ENCODE data around the gene ADAMTS15.
A peak's percentile ranks its signal among the peaks of the same experiment; 100 is the strongest.

Gene ADAMTS15

DNA sequence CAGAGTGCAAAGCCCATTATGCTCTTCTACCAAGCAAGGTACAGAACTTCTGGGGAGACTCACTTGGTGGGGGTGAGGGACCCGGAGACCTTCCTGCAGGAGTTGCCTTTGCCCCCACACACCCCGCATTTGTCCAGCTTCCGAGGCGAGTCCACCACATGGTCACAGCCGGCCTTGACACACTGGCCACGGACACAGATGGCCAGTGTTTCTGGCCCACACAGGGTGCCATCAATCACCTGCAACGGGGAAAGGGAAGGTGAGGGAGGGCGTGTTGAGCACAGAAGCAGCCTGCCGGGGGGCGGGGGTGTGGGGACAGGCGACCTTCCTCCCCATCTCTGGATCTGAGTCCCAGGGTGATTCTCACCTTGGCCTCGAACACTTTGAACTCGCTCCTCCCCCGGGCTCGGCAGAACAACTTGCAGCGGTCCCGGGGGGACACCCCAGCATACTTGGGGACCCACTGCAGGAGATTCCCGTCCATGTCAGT is 40.0 kb upstream of the ADAMTS15 start:
- no peaks in the 10 kb centered on the region for H3K36me3 ChIP-seq
- no peak for TF ChIP-seq CTCF (IDR thresholded peaks at IDR 0.05)
- H3K9me3 ChIP-seq: no peaks in the 10 kb centered on the region
- H3K4me3 ChIP-seq: no peak overlapping the region
- peaks cover 0 to 25% (median 16%) of the 10 kb centered on the region in 4 donors for H3K4me1 ChIP-seq
- no peaks in the 10 kb centered on the region for H3K27me3 ChIP-seq
- H3K27ac ChIP-seq: peak overlapping the region; percentile 27 to 57
- DNase-seq: no peak
- intact Hi-C loops (cut with DNase I; ENCODE audit: low total_unique reads): no loop called here

GRCh38 chr11:130408901-130409300 is 39.5 kb upstream of the ADAMTS15 start:
- TF ChIP-seq CTCF (IDR thresholded peaks at IDR 0.05): no peak
- Histone ChIP-seq H3K27ac (peak overlapping the region in 1 of 2 donors; percentile 57), H3K4me3 (no peak overlapping the region)

DNA sequence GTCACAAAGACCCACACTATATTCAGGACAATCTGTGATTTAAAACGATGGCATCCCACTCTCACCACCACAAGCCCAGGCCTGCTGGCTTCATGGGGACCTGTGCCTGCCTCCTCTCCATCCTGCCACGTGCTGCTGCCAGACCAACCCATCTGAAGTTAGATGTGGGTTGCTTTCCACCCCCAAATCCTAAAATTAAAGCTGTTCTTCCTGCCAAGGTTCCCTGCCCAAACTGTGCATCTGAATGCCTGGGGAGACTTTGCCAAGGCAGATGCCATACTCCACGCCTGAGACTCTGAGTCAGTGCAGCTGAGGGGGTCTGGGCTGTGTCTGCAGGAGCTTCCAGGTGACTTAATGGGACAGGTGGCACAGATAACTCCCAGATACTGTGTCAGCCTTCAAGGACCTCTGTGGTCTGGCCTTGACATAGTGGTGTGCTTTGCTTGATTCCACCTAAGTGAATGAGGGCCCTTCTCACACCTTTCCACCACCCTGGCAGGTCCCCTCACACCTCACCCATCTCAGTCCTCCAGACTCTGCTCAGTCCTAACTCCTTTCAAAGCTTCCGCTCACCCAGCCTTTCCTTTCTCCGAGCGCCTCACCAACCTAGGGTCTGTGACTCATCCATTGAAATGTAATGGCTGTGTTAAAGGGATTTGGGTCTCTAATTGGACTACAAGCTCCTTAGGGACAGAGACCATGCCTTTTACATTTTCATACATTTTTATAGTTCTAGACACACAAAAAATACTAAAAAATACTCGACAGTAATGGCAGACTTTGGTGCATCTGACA is 38.7 kb upstream of the ADAMTS15 start:
- intact Hi-C loops (cut with DNase I; ENCODE audit: low total_unique reads): no loop called here
- no peak overlapping the region for H3K4me3 ChIP-seq
- peak overlapping the region in 1 of 2 donors; percentile 57 for H3K27ac ChIP-seq
- no peaks in the 10 kb centered on the region for H3K9me3 ChIP-seq
- DNase-seq: no peak
- H3K27me3 ChIP-seq: no peaks in the 10 kb centered on the region
- peaks cover 0 to 31% (median 15%) of the 10 kb centered on the region in 4 donors for H3K4me1 ChIP-seq
- no peaks in the 10 kb centered on the region for H3K36me3 ChIP-seq
- TF ChIP-seq CTCF (IDR thresholded peaks at IDR 0.05): no peak

More at GRCh38 chr11:130408901-130409300, 39.5 kb upstream of the ADAMTS15 start:
- H3K27me3 ChIP-seq: no peaks in the 10 kb centered on the region
- peaks cover 0 to 25% (median 13%) of the 10 kb centered on the region in 4 donors for H3K4me1 ChIP-seq
- intact Hi-C loops (cut with DNase I; ENCODE audit: low total_unique reads): no loop called here
- DNase-seq: no peak
- no peaks in the 10 kb centered on the region for H3K9me3 ChIP-seq
- H3K36me3 ChIP-seq: no peaks in the 10 kb centered on the region

DNA sequence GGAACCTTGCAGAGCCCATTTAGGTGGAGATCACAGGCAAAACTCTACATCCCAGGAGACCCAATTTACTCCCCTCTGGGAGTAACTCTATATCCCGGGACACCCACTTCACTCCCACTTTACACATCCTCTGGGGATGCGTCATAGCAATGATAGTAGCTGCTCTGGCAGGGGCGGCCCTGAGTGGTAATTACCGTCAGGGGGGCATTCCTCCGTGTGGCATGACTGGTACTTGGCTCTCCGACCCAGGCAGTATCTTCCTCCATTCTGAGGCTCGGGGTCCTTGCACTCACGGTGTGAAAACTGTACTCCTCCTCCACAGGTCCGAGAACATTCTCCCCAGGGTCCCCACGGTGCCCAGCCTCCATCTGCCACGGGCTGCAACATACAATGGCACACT is 37.2 kb upstream of the ADAMTS15 start:
- intact Hi-C loops (cut with DNase I; ENCODE audit: low total_unique reads): no loop called here
- Histone ChIP-seq H3K27ac (no peak overlapping the region), H3K27me3 (no peaks in the 10 kb centered on the region), H3K4me1 (peaks cover 0 to 32% (median 15%) of the 10 kb centered on the region in 4 donors), H3K9me3 (no peaks in the 10 kb centered on the region), H3K4me3 (no peak overlapping the region), H3K36me3 (no peaks in the 10 kb centered on the region)
- TF ChIP-seq CTCF (IDR thresholded peaks at IDR 0.05): no peak
- DNase-seq: no peak

DNA sequence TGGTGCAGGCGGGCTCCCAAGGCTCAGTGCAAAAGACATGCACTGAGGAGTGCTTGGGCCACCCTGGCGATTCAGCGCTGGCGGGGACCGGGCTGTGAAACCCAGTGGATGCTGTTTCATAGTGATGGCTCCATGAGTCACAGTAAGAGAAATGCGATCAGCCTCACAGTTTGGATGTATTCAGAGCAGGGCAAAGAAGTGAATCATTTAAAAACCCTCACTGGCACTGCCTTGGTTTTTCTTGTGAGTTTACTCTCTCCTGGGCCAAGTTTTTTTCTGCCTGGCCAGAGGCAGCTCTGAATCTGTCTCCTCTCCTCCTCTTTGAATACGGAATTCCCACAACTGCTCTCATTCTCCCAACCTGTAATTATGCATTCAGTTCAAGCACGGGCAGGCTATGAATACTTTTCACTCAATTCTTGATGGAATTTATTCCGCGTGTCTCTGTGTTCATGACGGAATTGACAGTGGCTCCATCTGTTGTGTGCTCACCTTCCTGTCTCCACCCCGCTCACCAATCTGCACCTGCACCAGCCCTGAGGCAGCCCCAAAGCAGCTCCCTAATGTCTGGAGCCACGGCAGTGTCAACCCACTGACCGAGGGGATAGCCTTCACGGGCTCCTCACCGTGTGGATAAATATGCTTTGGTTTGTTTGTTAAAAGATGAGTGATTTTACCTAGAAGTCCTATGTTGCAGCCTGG is 34.9 kb upstream of the ADAMTS15 start:
- H3K36me3 ChIP-seq: no peaks in the 10 kb centered on the region
- no peaks in the 10 kb centered on the region for H3K9me3 ChIP-seq
- TF ChIP-seq CTCF (IDR thresholded peaks at IDR 0.05): no peak
- DNase-seq: peak in 1 of 2 donors; percentile 77
- peak overlapping the region; percentile 27 to 64 for H3K27ac ChIP-seq
- no peak overlapping the region for H3K4me3 ChIP-seq
- intact Hi-C loops (cut with DNase I; ENCODE audit: low total_unique reads): no loop called here
- H3K27me3 ChIP-seq: no peaks in the 10 kb centered on the region
- peaks cover 0 to 27% (median 12%) of the 10 kb centered on the region in 4 donors for H3K4me1 ChIP-seq

Data from tibial artery (tissue), 4 donors.